ENCODE data around the gene HMCN2. TPM values are rescaled to one million over a fixed set of nuclear protein-coding genes. Genes with fewer than 3 reads are reported as not detected.

HMCN2 gene
- total RNA-seq, 1 experiment from 2014 or later: 5.6 TPM

- Mint-ChIP-seq H3K9me3 (no peaks in the 10 kb centered on the region), H3K4me3 (no peak overlapping the region), H3K27ac (no peak overlapping the region), H3K4me1 (no peaks in the 10 kb centered on the region), H3K27me3 (ENCODE audit: low read depth) (no peaks in the 10 kb centered on the region), H3K36me3 (no peaks in the 10 kb centered on the region)
- ChIA-PET POLR2A (no interaction called here), CTCF (interaction anchor here (0.5 to 1.3 kb wide), 3 partner anchors 67 to 1240 kb away, joined by 3 read pairs; no protein-coding TSS in a partner anchor)
- ATAC-seq (no peak), DNase-seq (ENCODE audit: low spot score) (no peak)
- TF ChIP-seq ZNF121 (CRISPR knock-in tag; IDR thresholded peaks at IDR 0.05) (0 out of 2 replicates have a peak, but pooled peaks have one; percentile 53), ZNF232 (CRISPR knock-in tag; IDR thresholded peaks at IDR 0.05) (no peak)
These were observed 116.1 kb downstream of the HMCN2 start for GRCh38 chr9:130381660-130382059.

- DNase-seq (ENCODE audit: low spot score): peak; percentile 45
- CTCF ChIA-PET: interaction anchor here (0.5 to 1.3 kb wide), 3 partner anchors 67 to 1241 kb away, joined by 3 read pairs; no protein-coding TSS in a partner anchor
- H3K4me1 Mint-ChIP-seq: no peaks in the 10 kb centered on the region
- no peak for TF ChIP-seq ATF2 (CRISPR knock-in tag; IDR thresholded peaks at IDR 0.05; ENCODE audit: borderline replicate concordance, low read depth)
- no peaks in the 10 kb centered on the region for H3K27me3 Mint-ChIP-seq (ENCODE audit: low read depth)
- POLR2A ChIA-PET: no interaction called here
- no peak overlapping the region for H3K27ac Mint-ChIP-seq
- H3K36me3 Mint-ChIP-seq: no peaks in the 10 kb centered on the region
- H3K9me3 Mint-ChIP-seq: no peaks in the 10 kb centered on the region
- H3K4me3 Mint-ChIP-seq: no peak overlapping the region
- peak; percentile 73 for ATAC-seq
These were observed 116.5 kb downstream of the HMCN2 start for GRCh38 chr9:130382096-130382495.

- TF ChIP-seq E2F5 (CRISPR knock-in tag; IDR thresholded peaks at IDR 0.05): no peak
- no peak for TF ChIP-seq ZNF671 (CRISPR knock-in tag; IDR thresholded peaks at IDR 0.05)
- TF ChIP-seq ATF6 (CRISPR knock-in tag; IDR thresholded peaks at IDR 0.05): no peak
- no peak for TF ChIP-seq E2F1 (CRISPR knock-in tag; IDR thresholded peaks at IDR 0.05)
- no peak for TF ChIP-seq AR (CRISPR knock-in tag; IDR thresholded peaks at IDR 0.05)
- TF ChIP-seq NFE2L1 (CRISPR knock-in tag; IDR thresholded peaks at IDR 0.05): no peak
- no peak for TF ChIP-seq PRDM15 (CRISPR knock-in tag; IDR thresholded peaks at IDR 0.05)
- TF ChIP-seq SP1 (CRISPR knock-in tag; conservative IDR thresholded peaks at IDR 0.05): no peak
- no peak for TF ChIP-seq FOXK1 (CRISPR knock-in tag; IDR thresholded peaks at IDR 0.05)
- TF ChIP-seq STAT6 (CRISPR knock-in tag; conservative IDR thresholded peaks at IDR 0.05; ENCODE audit: low read depth): no peak
- no peak for TF ChIP-seq CREB1 (CRISPR knock-in tag; IDR thresholded peaks at IDR 0.05)
- no peak for TF ChIP-seq RELA (CRISPR knock-in tag; IDR thresholded peaks at IDR 0.05; ENCODE audit: borderline replicate concordance)
- TF ChIP-seq GRHL2 (CRISPR knock-in tag; IDR thresholded peaks at IDR 0.05; ENCODE audit: insufficient replicate concordance, severe bottlenecking): no peak
- CTCF ChIA-PET: interaction anchor here (1.0 to 1.3 kb wide), 2 partner anchors 66 to 229 kb away, joined by 3 read pairs; no protein-coding TSS in a partner anchor
- no peaks in the 10 kb centered on the region for H3K4me1 Mint-ChIP-seq
- no peaks in the 10 kb centered on the region for H3K27me3 Mint-ChIP-seq (ENCODE audit: low read depth)
- no peak for DNase-seq (ENCODE audit: low spot score)
- no peak overlapping the region for H3K4me3 Mint-ChIP-seq
- ATAC-seq: no peak
- POLR2A ChIA-PET: no interaction called here
- H3K27ac Mint-ChIP-seq: no peak overlapping the region
- H3K36me3 Mint-ChIP-seq: no peaks in the 10 kb centered on the region
- H3K9me3 Mint-ChIP-seq: no peaks in the 10 kb centered on the region
These were observed 117.2 kb downstream of the HMCN2 start for GRCh38 chr9:130382636-130383349.

Measured in WTC11 (cell line).